Left hindlimb (tissue), 1 donor: ENCODE measurements around the gene CFAP410.
A peak's percentile ranks its signal among the peaks of the same experiment; 100 is the strongest.
"Not testable (repeated sequence)": the region's sequence is repeated elsewhere in the genome, so short reads cannot be mapped to it uniquely, and the experiment has no call there.

Experiments used
- DNase-seq: peaks from one replicate; pipeline ENCODE4 v3.0.0-alpha.2; 2018

The CFAP410 gene

DNA sequence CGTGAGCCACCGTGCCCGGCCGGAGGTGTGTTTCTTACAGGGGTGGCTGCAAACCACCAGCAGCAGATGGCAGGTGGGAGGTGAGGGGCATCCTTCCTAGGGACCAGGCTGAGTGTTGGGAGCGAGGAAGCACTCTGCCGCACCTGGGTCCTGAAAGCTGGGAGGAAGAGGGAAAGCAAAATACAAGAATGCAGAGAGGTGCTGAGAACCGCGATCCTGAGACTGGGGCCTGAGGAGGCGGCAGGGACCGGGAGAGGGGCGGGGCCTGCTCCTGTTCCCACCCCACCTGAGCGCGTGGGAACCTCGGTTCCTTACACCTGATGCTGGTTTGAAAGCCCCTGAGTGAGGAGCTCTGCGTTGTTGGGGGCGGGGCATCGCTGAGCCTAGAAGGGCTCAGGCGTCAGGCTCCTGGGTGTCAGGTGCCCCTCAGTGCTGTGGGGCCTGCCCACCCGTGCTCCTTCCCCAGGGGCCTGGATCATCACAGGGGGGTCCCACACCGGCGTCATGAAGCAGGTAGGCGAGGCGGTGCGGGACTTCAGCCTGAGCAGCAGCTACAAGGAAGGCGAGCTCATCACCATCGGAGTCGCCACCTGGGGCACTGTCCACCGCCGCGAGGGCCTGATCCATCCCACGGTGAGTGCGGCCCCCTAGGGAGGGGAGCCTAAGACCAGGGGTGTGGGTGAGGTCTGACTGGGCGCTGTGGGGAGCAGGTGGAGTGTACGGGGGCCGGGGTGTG, 29.7 kb upstream of the CFAP410 start:
- DNase-seq = peak; percentile 10

DNA sequence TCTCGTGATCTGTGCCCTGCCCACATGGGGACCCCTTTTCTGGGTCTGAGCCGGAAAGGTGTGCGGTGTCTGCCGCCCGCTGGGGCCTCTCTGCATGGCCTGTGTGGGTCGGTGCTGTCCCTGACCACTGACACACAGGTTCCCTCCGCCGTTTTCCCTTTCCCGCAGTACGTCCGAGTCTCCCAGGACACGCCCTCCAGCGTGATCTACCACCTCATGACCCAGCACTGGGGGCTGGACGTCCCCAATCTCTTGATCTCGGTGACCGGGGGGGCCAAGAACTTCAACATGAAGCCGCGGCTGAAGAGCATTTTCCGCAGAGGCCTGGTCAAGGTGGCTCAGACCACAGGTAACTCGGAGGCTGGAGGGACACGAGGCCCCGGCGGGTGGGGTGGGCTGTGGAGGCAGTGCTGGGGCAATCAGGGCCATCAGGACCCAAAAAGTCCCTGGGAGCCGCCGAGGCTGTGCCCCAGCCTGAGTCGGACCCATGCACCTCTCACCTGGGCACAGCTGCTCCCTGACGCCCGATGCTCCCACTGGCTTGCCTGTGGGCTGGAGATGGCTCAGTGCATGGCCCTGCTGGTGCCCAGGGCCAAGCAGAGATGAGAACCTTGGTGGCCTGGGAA, 27.5 kb upstream of the CFAP410 start:
- DNase-seq = peak; percentile 21

DNA sequence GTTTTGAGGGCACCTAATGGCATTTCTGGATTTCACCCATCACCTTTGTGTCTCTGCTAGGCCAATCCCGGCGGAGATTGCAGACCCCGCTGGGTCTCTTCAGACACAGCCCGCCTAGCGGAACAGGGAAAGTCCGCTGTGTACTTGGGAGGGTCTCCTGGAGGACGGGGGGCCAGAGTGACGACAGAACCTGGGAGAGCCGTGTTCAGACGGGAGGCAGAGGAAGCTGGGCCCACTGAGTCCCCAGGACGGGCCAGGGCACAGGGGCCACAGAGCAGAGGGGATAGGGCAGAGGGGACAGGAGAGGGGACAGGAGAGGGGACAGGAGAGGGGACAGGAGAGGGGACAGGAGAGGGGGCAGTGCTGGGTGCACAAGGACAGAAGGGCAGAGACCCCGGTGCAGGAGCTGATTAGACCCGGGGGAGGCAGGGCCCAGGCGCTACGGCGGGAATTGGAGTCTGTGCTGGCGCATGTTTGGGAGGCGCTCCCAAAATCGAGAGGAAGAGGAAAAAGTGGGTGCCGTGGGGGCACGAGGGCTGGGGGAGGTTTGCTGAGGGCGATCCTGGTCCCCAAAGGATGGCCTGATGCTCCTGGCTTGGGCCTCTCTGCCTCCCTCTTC, 26.9 kb upstream of the CFAP410 start:
- no peak for DNase-seq

DNA sequence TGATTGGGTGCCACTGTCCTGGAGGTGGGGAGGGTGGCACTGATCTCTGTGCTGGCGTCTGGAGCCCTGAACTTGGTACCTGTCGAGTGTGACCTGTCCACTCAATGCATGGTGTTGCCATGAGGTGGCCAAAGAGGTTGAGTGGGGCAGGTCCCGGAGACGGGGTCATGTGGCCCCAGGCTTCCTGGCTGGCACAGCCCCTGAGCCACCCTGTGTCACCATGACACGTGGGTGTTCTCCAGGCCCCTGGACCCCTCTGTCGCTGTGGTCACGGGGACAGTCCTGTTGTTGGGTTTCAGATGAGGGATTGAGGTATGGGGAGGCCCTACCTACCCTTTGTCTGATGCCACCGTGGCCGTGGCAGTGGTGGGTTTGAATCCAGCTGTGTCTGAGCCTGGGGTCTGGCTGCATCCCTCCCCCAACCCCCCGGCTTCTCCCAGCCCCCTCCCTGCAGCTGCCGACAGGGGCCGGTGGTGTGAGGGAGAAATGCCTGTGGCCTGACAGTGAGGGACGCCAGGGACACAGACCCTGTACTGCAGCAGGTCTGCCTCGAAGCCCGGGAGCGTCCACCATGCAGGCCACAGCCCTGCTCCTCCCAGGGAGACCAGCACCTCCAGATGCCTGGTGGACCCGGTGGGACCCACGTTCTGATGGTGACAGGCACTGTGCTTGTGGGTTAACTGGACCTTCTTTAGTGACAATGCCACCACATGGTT, 26.2 kb upstream of the CFAP410 start:
- no peak for DNase-seq

DNA sequence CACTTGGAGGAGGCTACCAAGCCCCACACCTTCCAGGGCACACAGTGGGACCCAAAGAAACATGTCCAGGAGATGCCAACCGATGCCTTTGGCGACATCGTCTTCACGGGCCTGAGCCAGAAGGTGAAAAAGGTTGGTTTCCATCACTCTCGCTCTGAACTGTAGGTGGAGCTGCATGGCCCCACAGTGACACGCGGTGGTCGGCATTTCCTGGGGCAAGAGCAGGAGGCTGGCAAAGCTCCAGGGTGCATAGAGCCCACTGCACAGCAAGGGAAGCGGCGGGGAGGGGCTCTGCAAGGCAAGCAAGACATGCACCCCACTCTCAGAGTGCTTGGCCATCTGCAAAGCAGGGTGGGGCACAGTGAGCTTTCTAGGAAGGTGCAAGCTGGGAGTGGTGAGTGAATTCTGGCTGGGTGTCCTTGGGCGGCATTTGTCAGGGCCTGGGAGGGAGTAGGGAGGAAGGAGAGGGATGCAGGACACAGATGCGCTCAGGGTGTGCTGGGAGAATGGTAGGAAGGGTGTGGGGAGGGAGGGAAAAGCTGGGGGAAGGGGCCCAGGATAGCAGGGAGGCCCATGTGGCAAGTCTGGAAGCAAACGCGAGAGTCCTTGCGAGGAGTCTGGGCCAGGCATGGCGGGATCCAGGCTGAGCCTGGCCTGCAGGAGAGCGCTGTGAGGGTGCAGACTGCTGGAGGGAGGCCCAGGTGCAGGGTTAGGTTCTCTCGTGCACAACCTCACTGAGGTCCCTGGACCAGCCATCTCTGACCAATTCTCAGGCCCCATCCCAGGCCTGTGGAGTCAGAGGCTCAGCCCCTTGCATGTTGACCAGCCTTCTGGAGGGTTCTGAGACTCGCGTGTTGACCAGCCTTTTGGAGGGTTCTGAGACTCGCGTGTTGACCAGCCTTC, 25.2 kb upstream of the CFAP410 start:
- DNase-seq = no peak

DNA sequence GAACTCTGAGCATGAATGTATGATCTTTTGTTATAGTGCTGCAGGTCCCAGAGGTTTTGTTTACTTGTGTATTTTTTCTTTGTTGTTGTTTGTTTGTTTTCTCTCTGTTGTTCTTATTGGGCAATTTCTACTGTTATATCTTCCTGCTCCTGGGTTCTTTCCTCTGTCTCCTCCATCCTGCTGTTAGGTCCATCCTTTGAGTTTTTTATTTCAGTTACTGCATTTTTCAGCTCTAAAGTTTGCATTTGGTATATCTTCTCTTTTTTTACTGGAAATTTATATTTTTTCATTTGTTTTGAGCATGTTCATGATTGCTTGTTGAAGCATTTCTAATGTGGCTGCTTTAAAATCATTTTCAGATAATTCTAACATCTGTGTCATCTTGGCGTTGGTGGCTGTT, 24.1 kb upstream of the CFAP410 start:
- DNase-seq = no peak

DNA sequence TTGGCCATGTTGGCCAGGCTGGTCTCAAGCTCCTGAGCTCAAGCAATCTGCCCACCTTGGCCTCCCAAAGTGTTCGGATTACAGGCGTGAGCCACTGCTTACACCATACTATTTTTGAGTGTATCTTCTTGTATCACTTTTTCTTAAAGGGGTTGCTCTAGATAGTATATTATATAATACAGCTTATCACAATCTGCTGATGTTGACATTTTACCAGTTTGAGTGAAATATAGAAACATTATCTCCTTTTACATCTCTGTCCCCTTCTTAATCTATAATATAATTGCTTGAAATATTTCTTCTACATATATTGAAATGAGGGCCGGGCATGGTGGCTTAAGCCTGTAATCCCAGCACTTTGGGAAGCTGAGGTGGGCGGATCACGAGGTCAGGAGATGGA, 22.7 kb upstream of the CFAP410 start:
- DNase-seq = not testable (repeated sequence)

DNA sequence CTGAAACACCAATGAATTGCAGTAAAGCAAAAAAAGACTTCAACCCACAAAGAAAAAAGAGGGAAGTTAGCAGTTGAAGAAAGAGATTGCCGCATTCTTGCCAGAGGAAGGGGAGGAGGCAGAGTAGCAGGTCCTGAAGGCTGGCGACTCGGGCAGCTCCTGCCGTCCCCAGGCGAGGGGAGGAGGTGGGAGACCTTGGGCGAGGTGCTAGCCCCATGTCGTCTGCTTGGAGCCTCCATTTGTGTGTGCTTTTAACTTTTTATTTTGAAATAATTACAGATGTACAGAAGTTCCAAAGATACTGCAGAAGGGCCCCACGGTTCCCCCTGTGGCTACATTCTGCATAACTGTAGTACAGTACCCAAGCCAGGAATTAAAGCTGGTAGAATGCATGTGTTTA, 21.0 kb upstream of the CFAP410 start:
- peak; percentile 13 for DNase-seq

DNA sequence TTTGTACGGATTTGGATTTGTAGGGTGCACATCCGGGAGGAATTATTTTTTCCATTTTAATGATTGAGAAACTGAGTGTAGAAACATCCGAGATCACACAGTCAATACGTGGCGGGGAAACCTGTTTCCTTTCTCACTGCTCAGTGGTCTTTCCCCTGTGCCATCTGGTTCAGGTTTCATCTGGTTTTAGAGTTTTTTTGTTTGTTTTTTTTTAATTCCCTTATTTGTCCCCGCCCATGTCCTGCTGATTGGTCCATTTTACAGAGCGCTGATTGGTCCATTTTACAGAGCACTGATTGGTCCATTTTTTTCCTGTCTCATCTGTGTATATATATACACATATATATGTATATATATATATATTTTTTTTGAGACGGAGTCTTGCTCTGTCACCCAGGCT, 20.2 kb upstream of the CFAP410 start:
- DNase-seq = no peak

DNA sequence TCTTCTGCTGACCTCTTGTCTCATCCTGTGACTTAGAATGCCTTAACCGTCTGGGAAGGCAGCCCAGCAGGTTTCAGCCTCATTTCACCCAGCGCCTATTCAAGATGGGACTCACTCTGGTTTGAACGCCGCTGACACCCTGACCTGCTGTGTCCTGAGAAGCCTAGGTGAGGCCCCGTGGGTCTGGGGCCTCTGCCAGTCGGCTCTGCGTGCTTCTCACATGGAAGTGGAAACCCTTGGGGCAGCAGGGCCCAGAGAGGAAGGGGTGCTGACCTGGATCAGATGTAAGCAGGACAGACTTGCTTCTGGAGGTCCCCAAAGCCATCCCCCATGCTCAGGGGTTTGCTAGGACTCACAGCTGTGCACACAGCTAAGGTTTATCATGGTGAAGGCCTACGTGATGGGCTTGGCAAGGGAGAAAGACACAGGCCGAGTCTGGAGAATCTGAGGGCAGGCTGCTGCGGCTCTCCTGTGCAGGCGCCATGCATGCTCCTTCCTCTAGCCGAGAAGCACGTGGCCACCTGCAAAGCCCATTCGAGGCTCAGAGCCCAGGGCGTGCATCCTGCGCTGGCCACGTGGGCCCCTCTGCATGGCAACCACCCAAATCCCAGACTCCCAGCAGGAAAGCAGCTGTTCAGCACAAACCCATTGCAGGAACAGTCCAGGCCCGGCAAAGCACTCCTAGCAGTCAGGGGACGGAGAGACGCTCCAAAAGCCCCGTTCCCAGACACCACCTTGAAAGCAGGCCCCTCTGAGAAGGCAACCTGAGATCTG, 18.1 kb upstream of the CFAP410 start:
- DNase-seq = no peak

DNA sequence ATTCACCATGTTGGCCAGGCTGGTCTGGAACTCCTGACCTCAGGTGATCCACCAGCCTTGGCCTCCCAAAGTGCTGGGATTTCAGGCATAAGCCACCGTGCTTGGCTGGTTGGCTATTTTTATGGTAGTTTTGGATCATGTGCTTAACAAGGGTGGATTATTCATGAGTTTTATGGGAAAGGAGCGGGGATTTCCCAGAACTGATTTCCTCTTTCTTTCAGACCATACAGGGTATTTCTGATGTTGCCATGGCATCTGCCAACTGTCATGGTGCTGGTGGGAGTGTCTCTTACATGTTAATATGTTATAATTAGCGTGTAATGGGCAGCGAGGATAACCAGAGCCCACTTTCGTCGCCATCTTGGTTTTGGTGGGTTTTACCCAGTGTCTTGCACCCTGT, 17.4 kb upstream of the CFAP410 start:
- no peak for DNase-seq

DNA sequence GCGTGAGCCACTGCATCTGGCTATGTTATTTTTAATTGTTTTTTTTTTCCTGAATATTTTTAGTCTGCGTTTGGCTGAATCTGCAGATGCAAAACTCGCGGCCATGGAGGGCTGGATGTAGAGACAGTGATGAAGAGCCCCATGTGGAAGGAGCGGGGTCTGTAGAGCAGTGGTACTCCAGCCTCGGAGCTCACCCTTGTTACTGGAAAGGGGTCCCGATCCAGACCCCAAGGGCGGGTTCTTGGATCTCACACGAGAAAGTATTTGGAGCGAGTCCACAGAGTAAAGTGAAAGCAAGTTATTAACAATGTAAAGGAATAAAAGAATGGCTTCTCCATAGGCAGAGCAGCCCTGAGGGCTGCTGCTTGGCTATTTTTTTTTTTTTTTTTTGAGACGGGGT, 17.0 kb upstream of the CFAP410 start:
- DNase-seq = no peak

DNA sequence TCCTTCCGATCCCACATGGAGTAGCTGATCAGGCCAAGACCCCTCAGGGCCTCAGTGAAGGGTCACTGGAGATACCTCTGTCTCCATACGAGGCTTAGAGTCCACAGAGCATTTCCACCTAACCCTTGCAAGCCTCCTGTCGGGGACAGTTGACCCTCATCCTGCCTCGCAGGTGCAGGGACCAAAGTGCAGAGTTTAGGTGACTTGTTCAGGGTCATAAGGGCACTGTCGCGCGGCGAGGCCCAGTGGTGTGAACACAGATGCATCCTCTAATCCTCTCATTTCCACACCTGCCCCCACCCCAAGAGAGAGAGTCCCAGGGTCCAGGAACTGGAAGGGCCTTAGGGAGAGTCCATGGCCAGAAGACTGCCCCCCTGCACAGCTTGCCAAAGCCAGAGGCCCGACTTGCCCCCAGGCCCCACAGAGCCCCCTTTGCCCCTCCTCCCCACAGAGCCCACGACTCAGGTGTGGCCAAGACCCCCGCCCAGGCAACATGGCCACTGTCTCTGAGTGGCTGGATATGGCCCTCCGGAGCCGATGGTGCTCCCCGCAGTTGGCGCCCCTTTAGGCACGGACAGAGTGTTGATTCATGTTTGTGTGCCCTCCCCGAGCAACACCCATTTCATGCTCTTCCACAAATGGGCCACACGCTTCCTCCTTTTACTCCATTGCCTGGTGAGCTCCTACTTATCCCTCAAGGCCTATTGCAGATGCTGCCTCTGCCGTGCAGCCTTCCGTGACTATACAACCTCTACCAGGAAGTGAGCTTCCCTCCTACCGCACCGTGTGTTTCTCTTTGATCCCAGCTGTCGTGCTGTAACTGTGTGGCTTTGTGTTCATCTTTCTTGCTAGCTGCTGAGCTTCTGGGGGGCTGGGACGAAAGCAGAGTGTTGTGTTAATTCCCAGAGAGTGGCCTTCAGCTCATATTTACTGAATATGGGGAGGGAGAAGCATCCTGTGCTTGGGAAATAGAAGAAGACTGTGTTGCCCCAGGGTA, 15.9 kb upstream of the CFAP410 start:
- no peak for DNase-seq

DNA sequence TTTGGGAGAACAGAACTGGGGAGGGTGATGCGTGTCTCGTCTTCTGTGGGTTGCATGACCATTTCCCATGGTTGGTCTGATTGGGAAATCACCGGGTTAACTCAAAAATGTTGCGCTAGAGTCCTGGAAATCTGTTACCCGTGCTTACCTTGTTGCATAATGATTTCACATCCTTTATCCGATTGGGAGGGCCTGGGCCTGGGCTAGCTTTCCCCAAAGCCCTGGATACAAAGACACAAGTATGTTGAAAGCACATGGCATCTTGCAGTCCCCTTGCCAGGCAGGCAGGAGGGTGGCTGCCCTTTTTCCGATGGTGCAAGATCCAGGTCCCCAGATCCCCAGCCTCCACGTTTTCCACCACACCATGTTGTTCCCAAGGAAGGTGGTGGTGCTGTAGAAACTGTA, 14.8 kb upstream of the CFAP410 start:
- no peak for DNase-seq

DNA sequence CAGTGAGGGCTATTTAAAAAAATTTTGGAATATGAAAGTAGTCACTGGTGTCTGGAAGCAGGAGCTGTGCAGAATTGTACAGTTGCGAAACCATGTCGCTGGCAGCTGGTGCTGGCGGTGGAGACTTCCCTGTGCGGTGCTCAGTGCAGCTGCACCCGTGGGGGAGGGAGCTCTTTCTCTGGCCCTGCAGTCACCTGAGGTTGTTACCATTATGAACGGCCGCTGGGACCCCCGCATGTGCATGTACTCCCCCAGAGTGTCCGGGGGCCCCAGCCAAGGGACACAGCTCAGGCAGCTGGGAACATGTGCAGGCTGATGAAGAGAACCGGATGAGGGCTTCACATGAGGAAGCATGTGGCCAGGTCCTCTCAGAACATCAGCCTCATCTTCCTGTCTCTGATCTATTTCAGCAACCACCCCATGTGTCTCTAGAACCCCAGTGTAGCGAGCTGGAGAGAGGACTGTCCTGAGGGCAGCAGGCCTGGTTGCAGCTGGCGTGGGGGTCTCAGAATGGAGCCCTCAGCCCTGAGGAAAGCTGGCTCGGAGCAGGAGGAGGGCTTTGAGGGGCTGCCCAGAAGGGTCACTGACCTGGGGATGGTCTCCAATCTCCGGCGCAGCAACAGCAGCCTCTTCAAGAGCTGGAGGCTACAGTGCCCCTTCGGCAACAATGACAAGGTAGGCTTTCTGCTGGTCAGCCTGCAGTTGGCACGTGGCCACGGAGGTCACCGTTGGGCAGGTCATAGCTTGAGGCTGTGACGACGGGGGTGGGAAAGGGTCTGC, 14.2 kb upstream of the CFAP410 start, which contains the start of gene TRPM2:
TRPM2 (plus strand) TSS at position 431 of the 780 bp plus-strand sequence; CDS start at position 511, 80 bp downstream.
- DNase-seq = peak; percentile 72

DNA sequence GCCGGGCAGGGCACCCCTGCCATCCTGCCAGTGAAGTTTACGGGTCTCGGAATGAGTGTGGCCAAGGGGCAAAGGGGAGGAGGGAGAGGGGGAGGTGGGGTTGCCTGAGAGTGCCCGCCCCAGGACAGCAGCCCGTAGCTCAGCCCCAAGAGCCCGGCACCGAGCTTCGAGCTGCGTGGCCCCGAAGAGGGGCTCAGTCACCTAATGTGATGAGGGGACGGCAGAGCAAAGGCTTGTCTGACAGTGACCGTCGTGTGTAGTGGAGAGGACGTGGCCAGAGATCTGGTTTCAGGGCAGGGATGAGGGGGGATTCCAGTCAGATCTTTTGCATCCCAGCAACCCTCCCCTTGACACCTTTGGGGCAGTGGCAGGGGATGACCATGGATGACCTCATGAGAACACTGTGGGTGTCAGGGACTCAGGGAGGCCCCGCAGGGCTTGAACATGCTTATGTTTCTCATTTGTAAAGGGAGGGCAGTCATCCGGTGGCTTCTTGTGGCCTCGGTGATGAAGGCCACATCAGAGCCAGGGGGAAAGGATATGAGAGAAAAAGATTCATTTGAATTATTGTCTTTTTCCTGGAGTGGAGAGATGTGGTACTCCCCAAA, 13.2 kb upstream of the CFAP410 start:
- DNase-seq = no peak

DNA sequence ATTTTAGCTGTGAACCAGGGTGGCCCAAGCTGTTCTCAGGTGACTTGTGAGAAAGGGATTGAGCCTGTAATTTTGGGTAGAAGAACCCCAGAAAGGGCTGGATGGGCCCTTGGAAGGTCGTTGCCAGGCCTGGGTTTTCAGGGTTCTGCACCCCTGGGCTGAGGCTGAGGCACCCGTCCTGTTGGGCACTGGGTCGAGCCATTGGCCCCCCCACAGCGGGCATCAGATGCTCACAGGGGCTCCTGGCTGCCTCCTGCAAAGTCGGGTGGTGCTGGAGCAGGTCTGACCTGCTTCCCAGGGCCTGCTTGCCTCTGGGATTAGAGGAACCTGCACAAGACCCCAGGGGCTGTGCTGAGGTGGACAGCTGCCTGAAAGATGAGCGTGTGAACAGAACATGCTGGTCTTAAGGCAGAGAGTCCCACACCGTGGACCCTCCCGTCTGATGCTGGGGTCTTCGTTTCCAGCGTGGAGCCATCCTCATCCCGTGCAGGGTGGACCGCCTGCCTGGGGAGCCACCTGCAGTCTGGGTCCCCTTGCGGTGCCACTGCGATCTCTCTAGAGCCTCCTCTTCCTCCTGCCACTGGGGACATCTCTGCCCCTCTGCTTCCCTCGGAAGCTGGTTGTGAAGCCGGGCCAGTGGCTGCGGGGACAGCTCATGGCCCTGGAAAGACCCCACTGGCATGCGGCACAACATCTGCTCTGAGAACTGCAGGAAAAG, 12.5 kb upstream of the CFAP410 start:
- DNase-seq = no peak

DNA sequence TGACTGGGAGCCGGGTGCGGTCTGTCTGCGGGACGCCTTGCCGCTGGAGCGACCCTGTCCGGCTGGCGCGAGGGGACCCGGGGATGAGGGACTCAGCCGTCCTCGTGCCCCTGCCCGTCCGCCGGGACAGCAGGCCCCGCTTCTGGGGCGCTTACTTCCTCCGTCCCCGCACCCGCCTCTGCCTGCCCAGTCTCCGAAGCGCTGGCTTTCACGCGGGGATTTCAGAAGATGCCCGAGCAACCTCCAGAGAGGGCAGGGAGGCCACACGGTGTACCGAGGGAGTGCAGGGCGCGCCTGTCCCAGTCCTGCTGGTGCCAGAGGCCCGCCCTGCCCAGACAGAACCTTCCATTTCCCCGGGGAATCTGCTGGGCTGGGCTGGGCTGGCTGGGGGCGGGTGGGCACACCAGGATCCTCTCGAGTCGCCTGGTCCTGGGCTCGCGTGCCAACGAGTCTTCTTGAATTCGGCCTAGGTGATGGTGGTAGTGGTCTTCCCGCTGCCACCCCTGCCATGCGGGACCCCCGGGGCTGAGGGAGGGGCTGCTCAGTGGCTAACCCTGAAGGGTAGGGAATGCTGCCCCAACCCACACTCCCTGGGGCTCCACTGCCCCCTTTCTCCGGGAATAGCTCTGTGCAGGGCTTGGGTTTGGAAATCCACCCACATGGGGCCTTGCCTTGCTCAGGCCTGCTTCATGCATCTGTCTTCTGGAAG, 11.7 kb upstream of the CFAP410 start:
- peak; percentile 16 for DNase-seq
